ENCODE data around the gene MAP7. TPM values are rescaled to one million over a fixed set of nuclear protein-coding genes. Genes with fewer than 3 reads are reported as not detected.

MAP7 gene
- total RNA-seq, 2 donors from 2014 or later = 35.1 to 45.2 TPM

DNA sequence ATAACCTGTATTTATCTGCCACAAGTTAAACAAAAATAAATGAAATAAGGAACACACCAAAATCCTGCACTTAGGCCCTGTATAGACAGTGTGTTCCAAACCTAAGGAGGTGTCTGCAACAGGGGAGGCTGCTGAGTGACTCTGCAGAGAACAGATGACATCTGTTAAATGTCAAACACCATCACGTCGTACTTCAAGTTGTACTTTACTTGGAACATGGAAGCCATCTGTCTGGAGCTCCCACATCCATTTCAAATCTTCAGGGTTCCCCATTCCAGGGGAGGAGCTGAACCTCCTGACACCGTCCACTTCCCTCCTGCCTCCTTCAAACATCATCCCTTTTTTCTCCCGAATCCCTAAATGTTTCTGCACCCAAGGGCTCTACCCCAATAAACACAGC, 1.8 kb upstream of the MAP7 start:
- TF ChIP-seq, protein P1, sequence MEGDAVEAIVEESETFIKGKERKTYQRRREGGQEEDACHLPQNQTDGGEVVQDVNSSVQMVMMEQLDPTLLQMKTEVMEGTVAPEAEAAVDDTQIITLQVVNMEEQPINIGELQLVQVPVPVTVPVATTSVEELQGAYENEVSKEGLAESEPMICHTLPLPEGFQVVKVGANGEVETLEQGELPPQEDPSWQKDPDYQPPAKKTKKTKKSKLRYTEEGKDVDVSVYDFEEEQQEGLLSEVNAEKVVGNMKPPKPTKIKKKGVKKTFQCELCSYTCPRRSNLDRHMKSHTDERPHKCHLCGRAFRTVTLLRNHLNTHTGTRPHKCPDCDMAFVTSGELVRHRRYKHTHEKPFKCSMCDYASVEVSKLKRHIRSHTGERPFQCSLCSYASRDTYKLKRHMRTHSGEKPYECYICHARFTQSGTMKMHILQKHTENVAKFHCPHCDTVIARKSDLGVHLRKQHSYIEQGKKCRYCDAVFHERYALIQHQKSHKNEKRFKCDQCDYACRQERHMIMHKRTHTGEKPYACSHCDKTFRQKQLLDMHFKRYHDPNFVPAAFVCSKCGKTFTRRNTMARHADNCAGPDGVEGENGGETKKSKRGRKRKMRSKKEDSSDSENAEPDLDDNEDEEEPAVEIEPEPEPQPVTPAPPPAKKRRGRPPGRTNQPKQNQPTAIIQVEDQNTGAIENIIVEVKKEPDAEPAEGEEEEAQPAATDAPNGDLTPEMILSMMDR (IDR thresholded peaks at IDR 0.05) = no peak
- peak; percentile 51 for TF ChIP-seq POLR2AphosphoS5 (IDR thresholded peaks at IDR 0.05)
- peak; percentile 25 for DNase-seq (ENCODE audit: low spot score)
- no peaks in the 10 kb centered on the region for H3K36me3 ChIP-seq
- no peaks in the 10 kb centered on the region for H3K9me3 ChIP-seq
- WGBS = 56% methylated on average over 4 of the region's 4 CpGs
- H3K27ac ChIP-seq = peak overlapping the region in 1 of 2 donors; percentile 90
- H3K4me1 ChIP-seq (replicated peaks) = no peaks in the 10 kb centered on the region
- H3K27me3 ChIP-seq (replicated peaks; ENCODE audit: insufficient read depth) = no peaks in the 10 kb centered on the region
- intact Hi-C loops (cut with DNase I) = no loop called here
- no peak overlapping the region for H3K4me3 ChIP-seq

DNA sequence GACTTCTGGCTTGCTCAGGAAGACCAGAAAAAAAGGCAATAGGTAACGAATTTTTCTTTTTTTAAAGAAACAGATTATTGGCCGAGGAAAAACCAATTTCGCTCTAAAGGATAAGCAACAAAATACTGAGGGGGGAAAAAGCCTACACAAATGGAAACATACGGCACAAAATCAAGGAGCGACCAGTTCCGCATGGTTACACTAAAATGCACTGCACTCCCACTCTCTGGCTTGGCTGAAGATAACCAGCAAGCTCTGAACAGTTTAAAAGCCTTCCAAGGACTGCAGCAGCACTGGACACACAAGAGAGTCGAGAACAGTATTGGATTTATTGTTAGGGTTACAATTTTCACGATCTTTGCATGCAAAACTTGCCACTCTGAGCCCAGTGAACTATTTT, 881 bp upstream of the MAP7 start:
- no peaks in the 10 kb centered on the region for H3K27me3 ChIP-seq (replicated peaks; ENCODE audit: insufficient read depth)
- no peaks in the 10 kb centered on the region for H3K4me1 ChIP-seq (replicated peaks)
- H3K36me3 ChIP-seq = no peaks in the 10 kb centered on the region
- H3K27ac ChIP-seq = peak overlapping the region; percentile 85 to 90
- WGBS = 39% methylated on average over 8 of the region's 8 CpGs
- no peaks in the 10 kb centered on the region for H3K9me3 ChIP-seq
- TF ChIP-seq POLR2A (IDR thresholded peaks at IDR 0.05) (no peak), POLR2AphosphoS5 (IDR thresholded peaks at IDR 0.05) (no peak)
- TF ChIP-seq, protein P1 (IDR thresholded peaks at IDR 0.05) = no peak
- intact Hi-C loops (cut with DNase I) = no loop called here
- H3K4me3 ChIP-seq = peak overlapping the region; percentile 72 to 77
- peak; percentile 19 for DNase-seq (ENCODE audit: low spot score)

DNA sequence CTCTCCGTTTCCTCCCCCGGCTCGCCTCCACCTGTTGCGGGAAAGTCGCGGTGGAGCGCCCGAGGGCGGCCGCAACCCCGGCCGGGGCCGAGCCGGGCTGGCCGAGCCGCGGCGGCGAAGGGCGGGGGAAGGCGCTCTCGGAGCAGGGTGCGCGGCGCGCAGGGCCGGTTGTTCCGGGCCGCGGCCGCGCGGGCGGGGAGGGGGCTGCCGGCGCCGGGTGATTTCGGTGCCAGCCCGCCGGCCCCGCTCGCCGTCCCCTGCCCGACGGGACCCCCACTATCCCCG, 235 bp downstream of the MAP7 start:
- H3K27ac ChIP-seq = peak overlapping the region; percentile 85 to 90
- 0% methylated on average over 27 of the region's 46 CpGs for WGBS
- peak overlapping the region; percentile 72 to 77 for H3K4me3 ChIP-seq
- intact Hi-C loops (cut with DNase I) = no loop called here
- DNase-seq (ENCODE audit: low spot score) = no peak
- no peaks in the 10 kb centered on the region for H3K4me1 ChIP-seq (replicated peaks)
- TF ChIP-seq, protein P1 (IDR thresholded peaks at IDR 0.05) = no peak
- TF ChIP-seq POLR2AphosphoS5 (IDR thresholded peaks at IDR 0.05) (no peak), POLR2A (IDR thresholded peaks at IDR 0.05) (no peak)
- H3K27me3 ChIP-seq (replicated peaks; ENCODE audit: insufficient read depth) = no peaks in the 10 kb centered on the region
- no peaks in the 10 kb centered on the region for H3K9me3 ChIP-seq
- no peaks in the 10 kb centered on the region for H3K36me3 ChIP-seq

DNA sequence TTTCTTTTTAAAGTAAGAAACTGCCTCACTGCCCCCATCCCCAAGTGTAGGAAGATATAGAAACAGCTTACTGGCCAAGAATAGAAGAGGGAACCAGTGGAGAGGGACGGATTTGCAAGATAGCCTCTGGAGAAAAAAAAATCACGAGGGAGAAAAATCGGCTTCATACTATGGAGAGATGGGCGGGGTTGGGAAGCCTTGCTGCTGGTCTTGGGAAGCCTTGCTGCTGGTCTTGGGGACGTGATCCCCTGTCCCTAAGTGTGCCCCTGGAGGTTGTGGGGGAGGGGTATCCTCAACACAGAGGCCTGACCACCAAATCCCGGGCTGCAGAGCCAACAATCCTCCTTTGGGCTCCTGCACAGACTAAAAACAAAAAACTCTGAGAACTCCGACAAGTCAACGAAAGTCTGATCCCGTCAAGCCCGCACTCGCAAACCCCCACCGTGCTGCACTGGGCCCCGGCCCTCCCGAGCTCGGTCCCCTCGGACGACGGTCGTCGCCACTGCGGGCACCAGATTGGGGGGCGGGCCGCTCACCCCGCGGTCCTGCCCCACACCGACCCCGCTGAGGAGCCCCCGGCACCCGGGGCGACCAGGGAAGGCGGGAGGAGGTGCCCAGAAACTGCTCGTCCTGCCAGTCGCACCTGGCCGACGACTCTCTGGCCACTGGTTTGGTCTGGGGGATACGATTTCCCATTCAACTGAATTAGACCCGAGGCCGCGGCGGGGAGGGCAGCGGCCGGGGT, 750 bp downstream of the MAP7 start:
- WGBS = 2% methylated on average over 40 of the region's 42 CpGs
- Histone ChIP-seq H3K9me3 (no peaks in the 10 kb centered on the region), H3K27me3 (replicated peaks; ENCODE audit: insufficient read depth) (no peaks in the 10 kb centered on the region), H3K4me1 (replicated peaks) (no peaks in the 10 kb centered on the region), H3K36me3 (no peaks in the 10 kb centered on the region), H3K27ac (peak overlapping the region; percentile 85 to 90), H3K4me3 (peak overlapping the region; percentile 72 to 77)
- no peak for TF ChIP-seq POLR2AphosphoS5 (IDR thresholded peaks at IDR 0.05)
- TF ChIP-seq, protein P1 (IDR thresholded peaks at IDR 0.05) = no peak
- TF ChIP-seq POLR2A (IDR thresholded peaks at IDR 0.05) = no peak
- intact Hi-C loops (cut with DNase I) = loop anchor here (10.0 kb wide), 1 partner anchor 225 kb away; no protein-coding TSS in a partner anchor
- DNase-seq (ENCODE audit: low spot score) = peak; percentile 31
